ENCODE data around the gene BMPR1A.
"Not testable (repeated sequence)": the region's sequence is repeated elsewhere in the genome, so short reads cannot be mapped to it uniquely, and the experiment has no call there.

Gene BMPR1A

GRCh38 chr10:86878983-86879713 lies 122.7 kb downstream of the BMPR1A start:
- DNase-seq (ENCODE audit: low read depth, low spot score) = no peak

GRCh38 chr10:86880971-86881370 lies 124.6 kb downstream of the BMPR1A start:
- no peak for DNase-seq (ENCODE audit: low read depth, low spot score)

- no peak for DNase-seq (ENCODE audit: low read depth, low spot score)
These were observed 132.4 kb downstream of the BMPR1A start for GRCh38 chr10:86888585-86889381.

GRCh38 chr10:86889997-86890396 lies 133.6 kb downstream of the BMPR1A start:
- DNase-seq (ENCODE audit: low read depth, low spot score) = no peak

GRCh38 chr10:86898511-86898910 lies 142.1 kb downstream of the BMPR1A start:
- DNase-seq (ENCODE audit: low read depth, low spot score) = no peak

- DNase-seq (ENCODE audit: low read depth, low spot score) = peak; percentile 15
These were observed 142.7 kb downstream of the BMPR1A start for GRCh38 chr10:86899132-86899531.

- peak; percentile 23 for DNase-seq (ENCODE audit: low read depth, low spot score)
These were observed 143.4 kb downstream of the BMPR1A start for GRCh38 chr10:86899670-86900276.

GRCh38 chr10:86900955-86901354 lies 144.5 kb downstream of the BMPR1A start:
- DNase-seq (ENCODE audit: low read depth, low spot score) = no peak

GRCh38 chr10:86904600-86904999 lies 148.2 kb downstream of the BMPR1A start:
- no peak for DNase-seq (ENCODE audit: low read depth, low spot score)

GRCh38 chr10:86905429-86905828 lies 149.0 kb downstream of the BMPR1A start:
- no peak for DNase-seq (ENCODE audit: low read depth, low spot score)

GRCh38 chr10:86914734-86915133 lies 158.3 kb downstream of the BMPR1A start:
- DNase-seq (ENCODE audit: low read depth, low spot score) = no peak

- DNase-seq (ENCODE audit: low read depth, low spot score) = no peak
These were observed 161.6 kb downstream of the BMPR1A start for GRCh38 chr10:86918022-86918471.

GRCh38 chr10:86922553-86922961 lies 166.1 kb downstream of the BMPR1A start:
- DNase-seq (ENCODE audit: low read depth, low spot score) = no peak

- DNase-seq (ENCODE audit: low read depth, low spot score) = no peak
These were observed 173.3 kb downstream of the BMPR1A start for GRCh38 chr10:86929468-86930380.

GRCh38 chr10:86931872-86932271 lies 175.5 kb downstream of the BMPR1A start:
- no peak for DNase-seq (ENCODE audit: low read depth, low spot score)

GRCh38 chr10:86932674-86933073 lies 176.3 kb downstream of the BMPR1A start:
- DNase-seq (ENCODE audit: low read depth, low spot score) = no peak

- not testable (repeated sequence) for DNase-seq (ENCODE audit: low read depth, low spot score)
These were observed 177.8 kb downstream of the BMPR1A start for GRCh38 chr10:86934162-86934711.

- DNase-seq (ENCODE audit: low read depth, low spot score) = no peak
These were observed 180.5 kb downstream of the BMPR1A start for GRCh38 chr10:86936661-86937501.

- DNase-seq (ENCODE audit: low read depth, low spot score) = no peak
These were observed 181.2 kb downstream of the BMPR1A start for GRCh38 chr10:86937502-86938154.

- no peak for DNase-seq (ENCODE audit: low read depth, low spot score)
These were observed 181.8 kb downstream of the BMPR1A start for GRCh38 chr10:86938260-86938659.
